ENCODE measurements around the gene POLR3E.

The POLR3E gene, protein sequence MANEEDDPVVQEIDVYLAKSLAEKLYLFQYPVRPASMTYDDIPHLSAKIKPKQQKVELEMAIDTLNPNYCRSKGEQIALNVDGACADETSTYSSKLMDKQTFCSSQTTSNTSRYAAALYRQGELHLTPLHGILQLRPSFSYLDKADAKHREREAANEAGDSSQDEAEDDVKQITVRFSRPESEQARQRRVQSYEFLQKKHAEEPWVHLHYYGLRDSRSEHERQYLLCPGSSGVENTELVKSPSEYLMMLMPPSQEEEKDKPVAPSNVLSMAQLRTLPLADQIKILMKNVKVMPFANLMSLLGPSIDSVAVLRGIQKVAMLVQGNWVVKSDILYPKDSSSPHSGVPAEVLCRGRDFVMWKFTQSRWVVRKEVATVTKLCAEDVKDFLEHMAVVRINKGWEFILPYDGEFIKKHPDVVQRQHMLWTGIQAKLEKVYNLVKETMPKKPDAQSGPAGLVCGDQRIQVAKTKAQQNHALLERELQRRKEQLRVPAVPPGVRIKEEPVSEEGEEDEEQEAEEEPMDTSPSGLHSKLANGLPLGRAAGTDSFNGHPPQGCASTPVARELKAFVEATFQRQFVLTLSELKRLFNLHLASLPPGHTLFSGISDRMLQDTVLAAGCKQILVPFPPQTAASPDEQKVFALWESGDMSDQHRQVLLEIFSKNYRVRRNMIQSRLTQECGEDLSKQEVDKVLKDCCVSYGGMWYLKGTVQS

DNA sequence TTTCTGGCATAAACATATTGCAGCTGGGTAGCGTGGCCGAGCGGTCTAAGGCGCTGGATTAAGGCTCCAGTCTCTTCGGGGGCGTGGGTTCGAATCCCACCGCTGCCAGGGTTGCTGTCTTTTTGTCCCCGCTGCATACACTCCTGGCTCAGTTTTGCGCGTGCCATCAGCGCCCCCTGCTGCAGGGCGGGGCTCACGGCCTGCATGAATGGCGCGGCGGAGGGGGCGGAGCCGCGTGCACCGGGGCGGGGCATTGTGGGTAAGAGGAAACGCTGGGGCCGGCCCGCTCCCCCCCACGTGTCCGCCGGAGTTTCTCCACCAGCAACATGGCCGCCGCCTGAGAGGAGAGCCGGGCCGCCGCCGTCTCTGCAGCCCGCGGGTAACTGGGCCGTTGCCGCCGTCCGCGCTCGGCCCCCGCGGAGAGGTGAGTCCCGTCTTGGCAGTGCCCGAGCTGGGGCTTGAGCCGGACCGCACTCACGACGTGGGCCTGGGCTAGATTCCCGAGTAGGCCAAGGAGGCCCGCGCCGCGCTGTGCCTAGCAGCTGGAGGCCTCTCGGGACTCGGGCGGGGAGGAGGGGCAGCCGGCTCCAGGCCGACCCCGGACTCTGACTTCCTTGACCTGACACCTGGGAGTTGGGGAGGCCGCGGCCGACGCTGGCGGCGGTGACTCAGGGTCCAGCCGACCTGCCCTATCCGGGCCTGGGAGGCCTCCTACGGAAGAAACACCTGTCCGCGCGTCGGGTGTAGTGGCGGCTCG, at the start of gene POLR3E:
Gene POLR3E, plus strand, starts transcription at position 296 of the 757 bp plus-strand sequence. CDS start 5,560 bp downstream, outside the sequence.
- DNase-seq (ENCODE audit: low read depth in 2 of 2): peak; percentile 99 to 100

DNA sequence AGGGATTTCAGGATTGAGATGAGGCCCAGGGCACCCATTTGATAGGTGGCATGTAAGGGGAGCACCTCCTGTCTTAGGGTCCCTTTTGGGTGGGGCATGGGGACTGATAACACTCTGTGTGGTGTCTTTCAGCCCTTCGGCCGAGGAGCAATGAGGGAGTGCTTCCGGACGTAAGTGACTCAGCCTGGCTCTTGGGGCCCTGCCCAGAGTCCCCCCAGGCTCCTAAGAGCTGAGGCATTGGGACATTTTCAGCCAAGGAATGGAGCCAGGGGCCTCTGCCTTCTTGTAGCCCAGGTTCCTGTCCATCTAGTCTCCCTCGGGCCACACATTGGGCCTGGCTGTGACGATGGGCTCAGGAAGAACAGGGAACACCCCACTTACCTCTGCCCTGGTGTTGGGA, 46.7 kb upstream of the POLR3E start:
- no peak for DNase-seq (ENCODE audit: low read depth in 2 of 2)

DNA sequence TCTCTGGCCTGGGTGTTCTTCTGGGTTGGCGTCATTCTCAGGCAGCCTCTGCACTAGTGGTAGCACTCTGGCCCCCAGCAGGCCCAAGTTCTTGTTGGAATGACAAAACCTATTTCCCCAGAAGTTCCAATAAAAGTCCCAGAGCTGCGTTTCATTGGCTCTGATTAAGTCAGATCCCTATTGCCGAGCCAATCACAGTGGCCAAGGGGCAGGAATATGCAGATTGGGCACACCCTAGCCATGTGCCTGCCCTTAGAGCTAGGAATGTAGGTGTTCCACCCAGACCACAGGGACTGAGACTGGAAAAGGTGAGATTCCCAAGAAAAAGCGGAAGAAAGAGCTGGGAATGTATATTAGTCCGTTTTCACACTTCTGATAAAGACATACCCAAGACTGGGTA, 44.9 kb upstream of the POLR3E start:
- no peak for DNase-seq (ENCODE audit: low read depth in 2 of 2)

DNA sequence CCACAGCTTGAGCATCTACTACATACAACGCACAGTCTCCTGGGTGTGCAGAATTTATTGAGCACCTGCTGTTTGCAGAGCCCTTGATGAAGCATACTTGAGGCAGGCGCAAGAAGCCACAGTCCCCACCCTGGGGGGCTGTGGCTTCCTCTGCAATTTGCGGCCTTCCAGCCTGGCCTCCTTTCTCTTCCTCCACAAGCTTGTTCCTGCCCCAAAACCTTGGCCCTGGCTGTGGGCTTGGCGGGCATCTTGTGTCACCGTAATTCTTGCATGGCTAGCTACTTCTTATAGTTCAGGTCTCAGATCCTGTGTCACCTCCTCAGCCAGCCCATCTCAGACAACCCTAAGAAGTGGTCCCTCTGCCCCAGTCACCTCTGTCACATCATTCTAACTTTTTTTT, 43.9 kb upstream of the POLR3E start:
- DNase-seq (ENCODE audit: low read depth in 2 of 2): no peak

DNA sequence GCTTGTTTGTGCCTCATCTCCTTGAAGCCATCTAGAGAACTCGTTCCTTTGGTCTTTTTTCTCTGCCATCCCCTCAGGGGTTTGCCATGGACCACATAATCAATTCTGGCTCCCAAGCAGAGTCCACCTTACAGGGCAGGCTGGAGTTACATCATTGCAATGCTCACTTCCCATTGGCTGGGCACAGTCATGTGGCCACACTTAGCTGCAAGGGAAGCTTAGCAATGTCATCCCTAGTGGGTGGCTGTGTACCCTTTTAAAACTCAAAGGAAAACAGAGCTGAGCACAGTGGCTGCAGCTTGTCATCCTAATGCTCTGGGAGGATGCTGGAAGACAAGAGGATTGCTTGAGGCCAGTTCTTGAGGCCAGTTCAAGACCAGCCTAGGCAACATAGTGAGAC, 41.9 kb upstream of the POLR3E start:
- DNase-seq (ENCODE audit: low read depth in 2 of 2): no peak

DNA sequence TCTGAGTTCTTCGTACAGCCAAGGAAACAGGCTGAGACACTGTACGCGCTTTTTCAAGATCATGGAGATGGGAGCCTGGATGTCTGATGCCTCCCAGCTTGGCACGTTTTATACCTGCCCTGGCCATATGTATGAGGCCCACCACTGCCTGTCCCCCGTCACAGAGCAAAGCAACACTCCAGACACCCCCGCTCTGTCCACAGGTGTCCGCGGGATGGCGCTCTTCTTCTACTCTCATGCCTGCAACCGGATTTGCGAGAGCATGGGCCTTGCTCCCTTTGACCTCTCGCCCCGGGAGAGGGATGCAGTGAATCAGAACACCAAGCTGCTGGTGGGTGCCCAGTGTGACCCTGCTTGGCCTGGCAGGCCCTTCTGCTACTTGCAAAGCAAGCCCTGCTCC, 39.8 kb upstream of the POLR3E start:
- no peak for DNase-seq (ENCODE audit: low read depth in 2 of 2)

DNA sequence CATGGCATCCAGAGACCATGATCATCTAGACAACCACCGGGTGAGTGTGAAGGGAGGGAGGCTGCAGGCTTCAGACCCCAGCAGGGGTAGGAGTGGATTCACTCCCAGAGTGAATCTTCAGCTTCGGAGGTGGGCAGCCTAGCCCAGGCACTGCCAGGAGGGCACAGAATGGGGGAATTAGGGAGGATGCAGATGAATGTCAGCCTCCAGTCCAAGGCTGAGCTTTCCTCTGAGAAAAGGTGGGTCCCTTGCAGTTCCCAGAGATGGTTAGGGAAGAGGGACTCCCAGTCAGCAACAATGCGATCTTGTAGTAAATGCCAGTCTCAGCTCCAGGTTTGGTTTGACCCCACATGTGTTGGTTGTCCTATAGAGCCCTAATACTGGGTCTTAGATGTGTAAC, 36.7 kb upstream of the POLR3E start:
- no peak for DNase-seq (ENCODE audit: low read depth in 2 of 2)

DNA sequence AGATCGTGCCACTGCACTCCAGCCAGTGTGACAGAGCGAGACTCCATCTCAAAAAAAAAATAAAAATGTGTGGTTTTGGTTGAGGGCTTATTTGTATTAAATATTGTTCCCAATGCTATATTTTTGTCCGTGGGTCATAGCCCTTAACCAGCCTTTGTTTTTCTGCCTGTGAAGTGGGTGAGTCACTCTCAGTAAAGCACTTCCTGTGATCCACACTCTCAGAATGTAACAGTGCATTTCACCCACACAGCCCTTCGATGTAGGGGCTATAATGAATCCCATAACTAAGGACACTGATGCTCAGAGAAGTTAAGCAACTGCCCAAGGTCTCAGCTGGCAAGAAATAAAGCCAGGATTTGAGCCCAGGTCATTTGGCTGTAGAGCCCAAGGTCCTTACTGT, 34.7 kb upstream of the POLR3E start:
- DNase-seq (ENCODE audit: low read depth in 2 of 2): no peak

DNA sequence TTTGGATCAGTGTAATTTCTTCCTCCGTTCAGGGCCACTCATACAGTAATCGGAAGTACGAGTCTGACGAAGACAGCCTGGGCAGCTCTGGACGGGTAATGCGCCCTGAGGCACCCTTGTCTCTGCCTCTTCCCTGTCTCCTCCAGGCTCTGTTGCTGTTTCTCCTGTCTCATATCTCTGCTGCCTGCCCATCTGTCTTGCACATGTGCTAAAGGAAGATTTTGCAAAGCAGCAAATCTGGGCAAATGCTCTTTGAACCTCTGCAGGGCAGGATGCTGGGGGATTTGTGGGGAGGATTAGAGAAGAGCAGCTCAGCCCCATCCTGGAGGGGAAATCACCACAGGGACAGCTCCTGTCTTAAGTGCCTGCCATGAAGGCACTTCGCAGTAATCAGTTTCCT, 32.4 kb upstream of the POLR3E start:
- no peak for DNase-seq (ENCODE audit: low read depth in 2 of 2)

DNA sequence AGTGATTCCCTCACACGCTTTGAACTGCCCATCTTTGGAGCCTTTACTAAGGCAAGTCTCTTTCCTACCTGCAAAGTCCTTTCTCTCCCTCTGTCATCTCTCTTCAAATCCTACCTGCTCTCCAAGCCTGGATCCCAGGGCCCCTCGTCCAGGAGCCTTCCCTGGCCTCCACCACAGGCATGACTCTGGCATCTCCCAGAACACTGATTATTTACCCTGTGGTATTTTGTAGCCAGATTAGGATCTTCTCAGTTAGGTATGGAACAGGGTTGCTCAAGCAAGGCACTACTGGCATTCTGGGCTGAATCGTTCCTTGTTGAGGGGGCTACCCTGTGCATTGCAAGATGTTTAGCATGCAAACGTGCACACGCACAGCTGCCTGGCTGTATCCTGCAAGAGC, 31.9 kb upstream of the POLR3E start:
- DNase-seq (ENCODE audit: low read depth in 2 of 2): no peak

DNA sequence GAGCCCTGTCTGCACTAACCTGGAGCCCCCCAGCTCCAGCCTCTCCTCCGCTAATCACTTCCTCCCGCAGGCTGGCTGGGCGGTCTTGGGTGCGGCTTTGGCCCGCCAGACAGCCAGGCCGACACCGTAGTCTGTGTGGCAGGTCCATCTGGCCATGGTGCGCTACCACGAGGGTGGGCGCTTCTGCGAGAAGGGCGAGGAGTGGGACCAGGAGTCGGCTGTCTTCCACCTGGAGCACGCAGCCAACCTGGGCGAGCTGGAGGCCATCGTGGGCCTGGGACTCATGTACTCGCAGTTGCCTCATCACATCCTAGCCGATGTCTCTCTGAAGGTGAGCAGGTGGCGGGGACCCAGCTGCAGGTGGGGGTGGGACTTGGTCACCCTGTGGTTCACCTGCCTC, 30.7 kb upstream of the POLR3E start:
- no peak for DNase-seq (ENCODE audit: low read depth in 2 of 2)

DNA sequence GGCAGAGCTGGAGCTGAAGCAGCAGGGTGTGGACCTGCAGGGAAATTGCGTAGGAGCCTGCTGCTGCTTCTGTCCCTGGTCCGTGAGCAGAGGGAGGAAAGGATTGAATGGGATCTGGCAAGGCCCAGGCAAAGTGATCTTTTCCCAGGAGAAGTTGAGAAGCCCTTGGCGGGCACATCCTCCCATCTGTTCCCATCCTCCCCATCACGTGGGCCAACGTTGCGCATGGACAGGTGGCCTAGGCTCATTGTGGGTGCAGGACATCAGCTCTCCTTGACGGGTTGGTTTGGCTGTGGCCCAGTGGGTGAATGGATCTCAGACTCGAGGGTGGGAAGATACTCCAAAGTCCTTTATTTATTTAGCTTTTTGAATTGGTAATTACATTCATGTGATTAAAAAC, 29.4 kb upstream of the POLR3E start:
- DNase-seq (ENCODE audit: low read depth in 2 of 2): no peak

DNA sequence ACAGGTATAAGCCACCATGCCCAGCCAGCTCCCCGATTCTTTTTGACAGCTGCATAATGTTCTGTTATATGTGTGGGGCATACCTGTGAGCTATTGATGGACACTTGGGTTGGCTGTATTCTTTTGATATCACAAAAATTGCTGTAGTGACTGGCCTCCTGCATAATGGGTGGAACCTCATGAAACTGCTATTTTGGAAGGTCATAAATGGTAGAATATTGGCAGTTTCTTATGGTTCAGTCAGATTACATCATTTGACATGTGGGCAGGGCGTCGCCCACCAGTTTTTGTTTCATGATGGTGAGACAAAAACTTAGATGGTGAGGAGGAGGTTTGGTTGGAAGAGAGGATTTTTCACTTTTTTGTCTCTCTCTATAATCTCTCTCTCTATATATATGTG, 26.7 kb upstream of the POLR3E start:
- no peak for DNase-seq (ENCODE audit: low read depth in 2 of 2)

DNA sequence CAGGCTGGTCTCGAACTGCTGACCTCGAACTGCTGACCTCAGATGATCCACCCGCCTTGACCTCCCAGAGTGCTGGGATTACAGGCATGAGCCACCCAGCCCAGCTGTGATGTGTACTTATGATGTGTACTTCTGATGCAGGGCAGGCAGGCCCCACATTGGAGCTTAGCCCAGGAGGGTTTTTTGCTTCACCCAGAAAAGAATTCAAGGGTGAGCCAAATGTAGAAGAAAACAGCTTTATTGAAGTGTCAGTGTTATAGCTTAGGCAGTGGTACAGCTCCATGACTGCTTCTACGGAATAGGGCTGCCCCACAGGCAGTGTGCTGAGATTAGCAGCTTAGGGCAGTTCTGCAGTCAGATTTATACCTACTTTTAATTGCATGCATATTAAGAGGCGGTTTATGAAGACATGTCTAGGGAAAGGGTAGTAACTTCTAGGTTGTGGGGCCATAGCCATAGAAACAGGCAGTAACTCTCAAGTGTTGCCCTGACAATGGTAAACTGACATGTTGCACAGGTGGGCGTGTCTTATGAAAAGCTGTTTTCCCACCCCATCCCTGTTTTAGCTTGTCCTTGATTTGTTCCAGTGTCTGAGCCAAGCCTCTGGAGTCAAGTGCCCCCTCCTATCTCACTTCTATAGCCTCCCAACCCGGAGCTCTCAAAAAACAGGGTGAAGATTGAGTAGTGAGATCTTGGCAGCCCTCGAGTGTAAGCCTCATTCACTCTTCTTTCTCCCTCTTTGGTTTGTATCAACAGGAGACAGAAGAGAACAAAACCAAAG, 24.1 kb upstream of the POLR3E start:
- no peak for DNase-seq (ENCODE audit: low read depth in 2 of 2)

DNA sequence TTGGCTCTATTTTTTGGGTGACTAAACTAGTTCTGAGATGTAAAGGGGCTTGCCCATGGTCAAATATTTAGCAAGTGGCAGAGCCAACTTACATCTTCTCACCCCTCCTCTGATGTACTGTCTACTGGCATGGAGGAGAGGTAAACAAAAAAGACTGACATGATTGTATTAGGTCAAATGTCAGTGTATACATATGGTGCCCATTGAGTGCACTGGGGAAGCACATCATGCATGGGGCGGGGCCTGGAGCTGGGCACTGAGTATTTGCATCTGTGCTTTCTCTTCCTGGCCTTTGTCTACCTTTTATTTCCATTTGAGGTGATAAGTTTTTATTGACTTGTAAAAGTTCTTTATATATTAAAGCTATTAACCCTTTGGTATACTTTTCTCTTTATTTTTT, 22.3 kb upstream of the POLR3E start:
- DNase-seq (ENCODE audit: low read depth in 2 of 2): no peak

DNA sequence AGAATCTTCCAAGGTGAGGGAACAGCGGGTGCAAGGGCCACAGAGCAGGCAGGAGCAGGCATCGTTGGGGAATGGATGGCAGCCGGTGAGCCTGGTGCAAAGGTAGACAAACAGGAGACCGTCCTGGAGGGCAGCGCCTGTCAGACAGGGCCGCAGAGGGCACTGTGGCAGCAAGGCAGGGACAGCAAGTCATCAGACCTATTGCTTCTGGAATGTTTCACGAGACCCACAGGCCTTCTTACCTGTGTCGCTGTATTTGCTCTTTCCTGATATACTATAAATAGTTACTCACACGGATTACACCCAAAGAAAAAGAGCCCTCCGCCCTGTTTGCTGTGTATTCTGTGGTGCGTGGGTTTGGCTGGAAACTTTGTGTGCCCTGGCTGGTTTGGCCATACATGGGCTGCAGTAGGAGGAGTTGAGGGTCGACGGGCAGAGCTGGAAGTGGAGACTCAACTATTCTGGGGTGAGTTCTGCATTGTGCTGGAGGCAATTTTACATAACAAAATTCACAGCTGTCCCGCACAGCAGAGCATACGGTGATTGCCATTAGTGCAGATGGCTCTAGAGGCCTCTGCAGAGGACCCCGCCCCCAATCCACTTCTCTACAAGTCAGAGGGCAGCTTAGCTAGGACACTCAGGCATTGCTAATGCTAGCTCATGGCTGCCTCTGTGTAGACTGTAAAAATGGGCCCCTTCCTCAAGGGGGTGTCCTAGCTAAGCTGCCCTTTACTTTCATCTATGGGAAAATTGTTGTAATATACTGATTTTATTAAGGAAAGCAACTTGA, 18.6 kb upstream of the POLR3E start:
- no peak for DNase-seq (ENCODE audit: low read depth in 2 of 2)

DNA sequence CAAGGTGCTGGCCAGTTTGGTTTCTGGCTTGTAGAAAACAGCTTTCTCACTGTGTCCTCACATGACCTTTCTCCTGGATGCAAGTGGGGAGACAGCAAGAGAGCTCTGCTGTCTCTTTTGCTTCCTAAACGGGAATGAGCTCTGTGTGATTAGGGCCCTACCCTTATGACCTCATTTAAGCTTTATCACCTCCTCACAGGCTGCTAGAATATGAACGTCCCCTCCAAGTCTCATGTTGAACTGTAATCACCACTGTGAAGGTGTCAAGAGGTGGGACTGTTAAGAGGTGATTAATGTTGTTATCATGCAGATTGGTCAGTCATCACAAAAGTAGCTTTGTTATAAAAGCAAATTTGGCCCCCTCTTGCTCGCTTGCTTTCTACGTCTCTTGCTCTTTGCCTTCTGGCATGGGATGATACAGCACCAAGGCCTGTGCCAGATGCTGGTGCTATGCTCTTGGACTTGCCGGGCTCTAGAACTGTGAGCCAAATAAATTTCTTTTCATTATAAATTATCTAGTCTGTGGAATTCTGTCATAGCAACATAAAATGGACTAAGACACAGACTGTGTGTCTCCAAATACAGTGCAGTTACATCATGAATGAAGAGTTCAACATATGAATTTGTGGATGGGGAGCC, 14.8 kb upstream of the POLR3E start:
- no peak for DNase-seq (ENCODE audit: low read depth in 2 of 2)

DNA sequence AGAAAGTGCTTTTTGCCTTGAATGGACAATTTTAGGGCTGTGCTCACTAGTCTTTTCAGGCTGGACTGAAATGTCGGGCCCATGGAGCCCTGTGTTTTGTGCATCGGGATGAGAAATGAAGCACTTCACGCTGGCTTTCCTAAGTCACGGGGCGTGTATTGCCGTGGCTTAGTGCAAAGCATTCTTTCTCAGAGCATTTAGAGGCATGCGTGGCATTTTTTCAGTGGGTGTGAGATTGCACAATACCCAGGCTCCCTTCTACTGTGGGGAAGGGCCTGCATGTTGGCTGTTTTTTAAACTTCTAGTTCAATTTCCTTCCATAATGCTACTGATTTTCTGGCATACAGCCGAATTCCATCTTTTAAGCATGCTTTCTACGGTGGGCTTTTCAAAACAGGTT, 12.6 kb upstream of the POLR3E start:
- no peak for DNase-seq (ENCODE audit: low read depth in 2 of 2)

DNA sequence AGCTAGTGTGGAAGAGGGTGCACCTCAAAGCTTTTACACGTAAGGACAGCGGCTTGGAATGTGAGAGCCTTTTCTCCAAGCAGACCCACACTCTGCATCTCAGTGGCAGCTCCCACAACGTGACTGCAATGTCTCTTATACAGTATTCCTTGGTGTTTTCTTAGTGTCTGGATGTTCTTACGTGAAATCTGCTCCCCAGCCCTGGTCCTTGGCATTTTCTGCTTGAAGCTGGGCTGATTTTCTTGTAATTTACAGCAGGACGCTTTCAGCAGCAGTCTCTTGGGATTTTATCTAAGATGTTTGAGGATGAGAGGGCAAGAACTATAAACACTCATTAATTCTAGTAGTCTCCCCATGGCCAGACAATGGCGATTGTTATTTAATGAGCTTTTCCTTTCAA, 12.1 kb upstream of the POLR3E start:
- no peak for DNase-seq (ENCODE audit: low read depth in 2 of 2)

DNA sequence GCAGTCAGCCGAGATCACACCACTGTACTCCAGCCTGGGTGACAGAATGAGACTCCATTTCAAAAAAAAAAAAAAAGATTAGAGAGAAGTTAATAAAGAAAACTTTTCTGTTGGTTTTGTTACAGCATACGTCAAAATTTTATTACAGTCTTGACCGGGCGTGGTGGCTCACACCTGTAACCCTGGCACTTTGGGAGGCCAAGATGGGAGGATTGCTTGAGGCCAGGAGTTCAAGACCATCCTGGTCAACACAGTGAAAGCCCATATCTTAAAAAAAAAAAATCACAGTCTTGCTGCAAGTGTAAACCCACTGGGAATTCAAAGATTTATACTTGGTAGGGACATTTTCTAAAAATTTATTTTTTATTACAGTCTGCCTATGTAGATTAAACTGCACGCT, 6.2 kb upstream of the POLR3E start:
- no peak for DNase-seq (ENCODE audit: low read depth in 2 of 2)
